ENCODE data around the gene TFF3.

DNA sequence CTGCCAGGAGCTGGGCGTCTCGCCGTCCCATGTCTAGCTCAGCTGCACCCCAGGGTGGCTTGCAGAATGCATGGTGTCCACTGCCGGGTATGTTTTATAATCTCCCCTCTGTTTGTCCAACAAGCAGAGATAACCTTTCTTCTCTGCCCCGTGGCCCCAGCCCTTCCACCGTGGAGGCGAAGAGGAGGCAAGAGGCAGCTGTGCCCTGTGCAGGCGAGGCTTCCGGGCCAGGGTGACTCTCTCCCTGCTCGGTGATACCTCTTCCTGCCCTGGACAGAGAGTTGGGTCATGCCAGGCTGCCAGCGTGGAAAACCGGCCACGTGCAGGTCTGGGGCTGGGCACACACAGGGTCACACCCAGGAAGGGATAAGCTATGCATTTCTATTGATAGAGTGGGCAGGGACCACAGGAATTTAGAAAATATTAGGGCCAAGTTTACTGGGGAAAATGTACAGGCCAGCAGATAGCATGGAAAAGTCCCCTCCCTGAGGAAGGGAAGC is 35.8 kb upstream of the TFF3 start, which contains the start of gene TFF2:
- TF ChIP-seq EZH2 (IDR thresholded peaks at IDR 0.05; ENCODE audit: insufficient read depth, poor library complexity, severe bottlenecking) (no peak), EZH2phosphoT487 (IDR thresholded peaks at IDR 0.05; ENCODE audit: insufficient read depth, low read depth) (no peak)
